Dendritic cell treated with granulocyte-macrophage colony-stimulating factor and Interleukin-4, amounts not matched to agents 40 ng/mL and 50 ng/mL, for 4 days (primary cell): ENCODE results near the gene PWP2.
"Not testable (repeated sequence)": the region's sequence is repeated elsewhere in the genome, so short reads cannot be mapped to it uniquely, and the experiment has no call there.

Experiments used
- H3K27ac Mint-ChIP-seq: one replicate; pipeline ENCODE4 v1.8.0; 2022; ENCODE audit warnings: mild to moderate bottlenecking, mixed read lengths
- H3K27me3 Mint-ChIP-seq: one replicate; pipeline ENCODE4 v1.8.0; 2022; ENCODE audit warnings: mild to moderate bottlenecking, mixed read lengths
- H3K36me3 Mint-ChIP-seq: one replicate; pipeline ENCODE4 v1.8.0; 2022; ENCODE audit warnings: low read depth, mixed read lengths
- H3K4me1 Mint-ChIP-seq: one replicate; pipeline ENCODE4 v1.8.0; 2022; ENCODE audit warnings: low read depth, mixed read lengths
- H3K4me3 Mint-ChIP-seq: one replicate; pipeline ENCODE4 v1.8.0; 2022; ENCODE audit warnings: mild to moderate bottlenecking, moderate library complexity, mixed read lengths
- H3K9me3 Mint-ChIP-seq: one replicate; pipeline ENCODE4 v1.8.0; 2022; ENCODE audit warnings: mixed read lengths
- intact Hi-C: fragments of 100-400 bp; cut with micrococcal nuclease; formaldehyde crosslinking; loops from one replicate; pipeline ENCODE4 v1.15.0; 2022

PWP2 gene

DNA sequence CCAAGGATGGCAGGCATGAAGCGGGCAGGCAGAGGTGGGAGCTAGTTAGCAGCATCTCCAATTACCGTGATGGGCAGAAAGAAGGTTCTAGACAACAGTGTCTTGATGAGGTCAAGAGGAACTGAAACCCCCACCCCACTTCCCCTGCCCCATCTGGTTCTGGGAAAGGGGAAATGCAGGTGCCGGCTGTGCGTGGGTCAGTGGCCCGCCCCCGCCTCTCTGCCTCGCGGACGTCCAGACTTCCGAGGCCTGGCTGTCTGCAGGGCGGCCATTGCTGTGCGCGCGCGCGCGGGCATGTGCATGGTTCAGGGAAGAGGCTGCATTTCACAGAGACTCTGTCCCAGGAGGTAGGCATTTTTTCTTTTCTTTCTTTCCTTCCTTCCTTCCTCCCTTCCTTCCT lies 68.0 kb downstream of the PWP2 start:
- H3K4me3 Mint-ChIP-seq, H3K36me3 Mint-ChIP-seq, intact Hi-C loops, H3K9me3 Mint-ChIP-seq, H3K4me1 Mint-ChIP-seq, H3K27ac Mint-ChIP-seq, H3K27me3 Mint-ChIP-seq: not testable (repeated sequence)

DNA sequence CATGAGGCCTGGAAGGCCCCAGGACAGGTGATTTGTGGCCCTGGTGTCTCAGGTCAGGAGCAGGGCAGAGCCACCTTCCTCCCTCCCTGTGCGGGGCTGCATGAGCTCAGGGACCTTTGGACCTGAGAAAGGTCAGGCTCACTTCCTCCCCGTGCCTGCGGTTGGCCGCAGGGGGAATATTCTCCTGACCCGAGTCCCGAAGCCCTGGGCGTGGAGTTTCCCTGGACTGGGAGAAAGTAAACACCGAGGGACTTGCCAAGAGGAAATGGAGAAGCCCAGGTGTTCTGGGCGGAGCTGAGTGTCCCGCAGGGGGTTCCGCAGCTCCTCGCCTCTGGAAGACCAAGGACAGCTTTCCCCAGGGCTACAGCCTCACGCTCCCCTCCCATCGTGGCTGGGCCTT lies 68.9 kb downstream of the PWP2 start:
- H3K27ac Mint-ChIP-seq, H3K9me3 Mint-ChIP-seq, H3K36me3 Mint-ChIP-seq, intact Hi-C loops, H3K4me1 Mint-ChIP-seq, H3K4me3 Mint-ChIP-seq, H3K27me3 Mint-ChIP-seq: not testable (repeated sequence)
